Dedifferentiated amniotic fluid mesenchymal stem cell (primary cell): ENCODE results near the gene UTY.

Experiments used
- DNase-seq: peaks from one replicate; pipeline ENCODE4 v3.0.0-alpha.2; 2016; ENCODE audit errors: extremely low spot score

UTY gene

DNA sequence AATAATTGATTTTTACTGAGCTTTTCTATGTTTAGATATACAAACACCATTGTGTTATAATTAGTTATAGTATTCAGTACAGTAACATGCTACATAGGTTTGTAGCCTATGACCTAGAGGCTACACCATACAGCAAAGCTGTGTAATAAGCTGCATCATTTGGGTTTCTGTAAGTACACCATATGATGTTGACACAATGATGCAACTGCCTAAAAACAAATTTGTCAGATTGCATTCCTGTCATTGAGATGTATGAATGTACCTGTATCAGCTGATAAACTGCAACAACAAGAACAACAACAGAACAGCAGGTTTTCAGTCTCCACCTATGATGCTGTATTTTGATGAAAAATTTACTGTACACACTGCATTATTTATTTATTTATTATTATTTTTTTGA is 64.3 kb downstream of the UTY start:
- DNase-seq: no peak

DNA sequence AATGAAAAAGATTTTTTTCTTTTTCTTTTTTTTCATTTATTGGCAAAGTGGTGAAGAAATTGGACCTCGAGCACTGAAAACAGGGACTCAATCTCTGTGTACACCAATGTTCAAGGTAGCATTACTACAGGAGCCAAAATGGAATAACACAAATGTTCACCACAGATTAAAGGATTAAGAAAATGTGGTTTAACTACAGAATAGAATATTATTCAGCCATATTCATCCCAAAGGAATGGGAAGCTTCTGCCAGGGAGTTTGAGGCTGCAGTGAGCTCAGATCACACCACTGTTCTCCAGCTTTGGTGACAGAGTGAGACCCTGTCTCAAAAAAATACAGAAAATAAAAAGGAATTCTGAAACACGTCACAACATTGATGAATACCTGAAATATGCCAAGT is 81.0 kb downstream of the UTY start:
- DNase-seq: no peak

DNA sequence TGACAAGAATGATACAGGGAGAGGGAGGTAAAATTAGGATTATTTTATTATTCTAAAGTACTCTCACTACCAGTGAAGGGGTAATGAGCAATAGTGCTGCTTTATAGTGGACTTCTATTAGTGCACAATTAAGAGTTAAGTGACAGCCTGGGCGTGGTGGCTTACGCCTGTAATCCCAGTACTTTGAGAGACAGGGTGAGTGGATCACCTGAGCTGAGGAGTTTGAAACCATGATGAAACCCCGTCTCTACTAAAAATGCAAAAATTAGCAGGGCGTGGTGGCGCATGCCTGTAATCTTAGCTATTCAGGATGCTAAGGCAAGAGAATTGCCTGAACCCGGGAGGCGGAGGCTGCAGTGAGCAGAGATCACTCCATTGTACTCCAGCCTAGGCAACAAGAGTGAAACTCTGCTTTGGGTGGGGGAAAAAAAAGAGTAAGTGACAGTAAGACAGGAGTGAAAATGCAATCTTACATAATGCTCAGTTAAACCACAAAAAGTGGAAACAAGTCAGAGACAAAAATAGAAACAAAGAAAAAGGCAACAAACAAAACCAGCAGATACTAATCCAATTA is 98.6 kb downstream of the UTY start:
- DNase-seq: no peak

DNA sequence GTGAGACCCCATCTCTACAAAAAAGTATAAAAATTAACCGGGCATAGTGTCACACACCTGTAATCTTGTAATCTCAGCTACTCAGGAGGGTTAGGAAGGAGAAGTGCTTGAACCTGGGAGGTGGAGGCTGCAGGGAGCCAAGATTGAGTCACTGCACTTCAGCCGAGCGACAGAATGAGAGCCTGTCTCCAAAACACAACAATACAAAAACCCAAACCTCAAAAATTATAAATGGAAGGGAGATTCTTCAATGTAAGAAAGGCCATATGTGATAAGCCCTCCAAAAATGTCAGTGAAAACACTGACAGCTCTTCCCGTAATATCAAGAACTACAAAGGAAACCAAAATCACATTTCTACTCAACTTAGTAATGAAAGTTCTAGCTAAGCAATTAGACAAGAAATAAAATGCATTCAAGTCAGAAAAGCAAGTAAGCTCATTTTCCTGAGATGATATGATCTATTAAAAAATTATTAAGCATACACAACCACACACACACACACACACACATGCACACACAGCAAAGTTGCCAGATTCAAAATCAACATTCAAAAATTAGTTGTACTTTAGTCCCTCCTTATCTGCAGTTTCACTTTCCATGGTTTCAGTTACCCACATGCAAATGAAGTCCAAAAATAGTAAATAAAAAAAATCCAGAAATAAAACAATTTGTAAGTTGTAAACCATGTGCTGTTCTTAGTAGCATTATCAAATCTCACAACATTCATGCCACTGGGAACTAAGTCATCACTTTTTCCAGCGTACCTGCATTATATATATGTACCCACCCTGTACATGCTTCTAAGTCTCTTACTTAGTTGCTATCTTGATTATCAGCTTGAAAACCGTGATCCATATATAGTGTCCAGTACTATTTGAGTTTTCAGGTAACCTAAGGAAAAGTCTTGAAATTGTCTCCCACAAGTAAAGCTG is 108.7 kb downstream of the UTY start:
- DNase-seq: no peak

- DNase-seq: no peak
Observed at GRCh38 chrY:13370245-13370644, 109.6 kb downstream of the UTY start.

DNA sequence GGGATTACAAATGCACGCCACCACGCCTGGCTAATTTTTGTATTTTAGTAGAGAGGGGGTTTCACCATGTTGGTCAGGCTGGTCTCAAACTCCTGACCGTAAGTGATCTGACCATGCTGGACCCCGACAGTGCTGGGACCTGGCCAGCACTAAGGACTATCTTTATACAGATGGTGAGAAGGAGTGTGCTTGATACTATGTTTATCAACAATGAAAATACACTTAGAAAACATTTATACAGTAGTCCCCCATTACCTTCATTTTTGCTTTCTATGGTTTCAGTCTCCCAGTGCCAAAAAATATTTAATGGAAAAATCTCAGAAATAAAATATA is 111.4 kb downstream of the UTY start:
- DNase-seq: no peak

DNA sequence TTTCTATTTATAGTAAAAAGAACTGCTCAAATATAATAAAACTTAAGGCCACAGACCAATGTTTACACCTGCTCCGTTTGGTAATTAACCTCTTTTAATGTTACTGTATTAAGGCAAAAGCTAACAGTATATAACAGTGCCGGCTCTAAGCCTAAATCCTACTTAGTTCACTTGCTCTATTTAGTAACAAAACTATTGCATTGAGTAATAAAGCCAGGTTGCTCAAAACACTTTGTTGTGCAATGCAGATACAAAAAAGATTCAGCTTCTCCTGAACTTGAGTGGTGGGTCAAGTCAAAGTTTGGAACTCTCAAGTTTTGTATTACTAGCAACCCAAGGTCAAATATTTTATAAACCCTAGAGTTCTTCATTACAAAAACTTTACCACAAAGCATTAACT is 116.2 kb downstream of the UTY start:
- DNase-seq: no peak

- no peak for DNase-seq
Observed at GRCh38 chrY:13362662-13363061, 117.2 kb downstream of the UTY start.

- no peak for DNase-seq
Observed at GRCh38 chrY:13361656-13362636, 117.9 kb downstream of the UTY start.

DNA sequence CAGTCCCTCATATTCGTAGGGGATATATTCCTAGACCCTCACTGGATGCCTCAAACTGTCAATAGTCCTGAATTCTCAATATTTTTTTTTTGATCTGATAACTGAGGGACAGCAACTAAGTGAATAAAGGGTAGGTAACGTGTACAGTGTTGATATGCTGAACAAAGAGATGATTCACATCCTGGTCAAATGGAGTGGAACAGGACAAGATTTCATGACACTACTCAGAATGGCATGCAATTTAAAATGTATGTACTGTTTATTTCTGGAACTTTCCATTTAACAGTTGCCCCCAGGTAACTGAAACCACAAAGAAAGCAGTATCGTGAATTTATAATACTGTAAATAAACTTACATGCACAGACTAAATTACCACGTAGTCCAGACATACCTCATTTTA is 128.4 kb downstream of the UTY start:
- DNase-seq: no peak

- no peak for DNase-seq
Observed at GRCh38 chrY:13347106-13347505, 132.7 kb downstream of the UTY start.

DNA sequence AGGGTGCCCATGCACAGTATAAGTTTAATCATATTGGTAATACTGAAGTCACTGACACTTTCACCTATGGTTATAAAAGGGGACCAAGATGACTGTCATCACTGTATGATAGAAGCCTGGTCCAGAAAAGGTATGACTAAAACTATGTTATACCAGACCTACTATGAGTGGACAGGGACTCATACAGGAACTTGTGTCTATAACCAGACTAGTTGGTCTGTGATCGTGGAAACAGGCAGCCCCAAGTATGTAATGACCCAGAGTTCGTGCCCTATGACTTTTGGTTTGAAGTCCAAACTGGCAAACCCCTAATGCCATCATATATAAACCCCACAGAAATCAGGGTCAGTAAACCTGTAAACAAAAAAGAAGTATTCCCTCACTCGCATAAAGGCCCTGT is 134.3 kb downstream of the UTY start:
- DNase-seq: no peak

DNA sequence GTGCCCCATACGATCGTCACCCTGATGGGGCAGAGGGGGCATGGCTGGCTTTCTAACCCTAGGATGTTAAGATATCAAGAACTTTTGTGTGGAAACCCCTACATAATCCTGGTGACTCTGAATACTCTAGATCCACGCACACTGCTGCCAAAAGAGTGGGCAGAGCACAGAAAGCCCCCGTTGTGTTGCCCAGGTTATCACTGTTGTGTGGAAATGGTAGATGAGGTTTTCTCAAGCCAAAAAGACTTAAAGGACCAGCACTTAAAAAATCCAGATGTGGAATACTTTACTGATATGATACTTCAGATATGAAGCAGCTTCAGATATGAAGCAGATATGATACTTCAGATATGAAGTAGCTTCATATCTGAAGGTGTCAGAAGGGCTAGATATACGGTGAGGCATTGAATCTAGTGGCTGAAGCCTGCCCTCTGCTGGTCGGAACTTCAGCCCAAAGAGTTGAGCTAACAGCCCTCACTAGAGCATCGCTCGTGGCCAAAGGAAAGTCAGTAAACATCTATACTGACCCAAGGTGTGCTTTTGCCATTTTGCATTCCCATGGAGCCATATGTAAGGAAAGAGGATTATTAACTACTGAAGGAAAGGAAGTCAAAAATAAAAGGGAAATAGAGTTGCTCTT is 136.4 kb downstream of the UTY start:
- no peak for DNase-seq

GRCh38 chrY:13339939-13340338 is 139.9 kb downstream of the UTY start:
- no peak for DNase-seq

DNA sequence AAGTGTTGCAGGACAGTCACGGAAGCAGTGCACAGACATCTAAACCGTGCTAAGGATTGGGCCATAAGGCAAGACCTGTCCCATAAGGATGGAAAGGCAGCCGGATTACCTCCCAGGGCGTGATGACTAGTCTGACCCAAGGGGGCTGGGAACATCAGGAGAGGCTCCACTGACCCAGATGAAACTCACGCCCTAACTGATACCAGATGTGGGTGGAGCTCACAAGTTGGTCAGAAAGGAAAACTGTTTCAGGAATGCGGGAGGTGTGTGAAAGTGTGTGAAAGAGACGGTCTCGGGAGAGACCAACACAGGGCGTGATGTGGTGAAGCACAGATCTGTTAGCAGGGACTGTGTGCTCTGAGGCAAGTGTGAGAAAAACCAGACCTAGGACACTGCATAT is 140.5 kb downstream of the UTY start:
- no peak for DNase-seq

DNA sequence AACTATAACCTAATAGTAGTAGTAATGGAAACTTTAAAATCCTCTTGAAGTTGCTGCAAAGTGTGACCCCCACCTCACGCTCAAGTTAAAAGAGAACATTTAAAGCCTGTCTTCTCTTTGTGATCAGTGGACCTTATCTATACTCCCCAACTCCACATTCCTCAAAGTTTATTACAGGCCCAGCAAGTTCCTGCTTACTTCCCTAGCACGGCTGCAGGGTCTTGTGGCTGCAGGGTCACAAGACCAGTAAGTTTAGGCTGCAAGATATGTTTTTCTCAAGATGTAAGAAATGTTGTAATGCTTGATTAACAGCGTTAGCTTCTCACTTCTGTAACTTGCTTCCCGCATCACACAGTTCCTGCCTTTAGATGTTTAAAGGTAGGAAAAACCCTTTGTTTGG is 141.1 kb downstream of the UTY start:
- DNase-seq: no peak

GRCh38 chrY:13337934-13338333 is 141.9 kb downstream of the UTY start:
- DNase-seq: no peak

GRCh38 chrY:13333791-13334190 is 146.0 kb downstream of the UTY start:
- DNase-seq: no peak

- DNase-seq: no peak
Observed at GRCh38 chrY:13330651-13331050, 149.2 kb downstream of the UTY start.

GRCh38 chrY:13312966-13313365 is 166.9 kb downstream of the UTY start:
- no peak for DNase-seq

GRCh38 chrY:13307959-13308358 is 171.9 kb downstream of the UTY start:
- no peak for DNase-seq

DNA sequence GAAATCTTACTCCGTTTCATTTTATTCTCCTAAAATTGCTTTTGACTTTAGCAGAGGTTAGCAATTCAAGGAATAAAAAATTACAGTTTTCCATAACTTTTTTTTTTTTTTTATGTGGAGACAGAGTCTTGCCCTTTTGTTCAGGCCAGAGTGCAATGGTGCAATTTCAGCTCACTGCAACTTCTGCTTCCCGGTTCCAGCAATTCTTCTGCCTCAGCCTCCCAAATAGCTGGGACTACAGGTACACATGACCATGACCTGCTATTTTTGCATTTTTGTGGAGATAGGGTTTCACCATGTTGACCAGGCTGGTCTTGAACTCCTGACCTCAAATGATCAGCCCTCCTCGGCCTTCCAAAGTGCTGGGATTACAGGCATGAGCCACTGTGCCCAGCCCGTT is 179.0 kb downstream of the UTY start:
- no peak for DNase-seq
